ENCODE data around the gene BBS1.
"Not testable (repeated sequence)": the region's sequence is repeated elsewhere in the genome, so short reads cannot be mapped to it uniquely, and the experiment has no call there.

Gene BBS1

GRCh38 chr11:66510271-66510989 lies at the start of gene BBS1:
Gene BBS1 (plus strand): TSS chr11:66510635. CDS start chr11:66510660, 25 bp downstream.
- peak; percentile 69 to 77 for DNase-seq (ENCODE audit: low read depth in 2 of 2)

DNA sequence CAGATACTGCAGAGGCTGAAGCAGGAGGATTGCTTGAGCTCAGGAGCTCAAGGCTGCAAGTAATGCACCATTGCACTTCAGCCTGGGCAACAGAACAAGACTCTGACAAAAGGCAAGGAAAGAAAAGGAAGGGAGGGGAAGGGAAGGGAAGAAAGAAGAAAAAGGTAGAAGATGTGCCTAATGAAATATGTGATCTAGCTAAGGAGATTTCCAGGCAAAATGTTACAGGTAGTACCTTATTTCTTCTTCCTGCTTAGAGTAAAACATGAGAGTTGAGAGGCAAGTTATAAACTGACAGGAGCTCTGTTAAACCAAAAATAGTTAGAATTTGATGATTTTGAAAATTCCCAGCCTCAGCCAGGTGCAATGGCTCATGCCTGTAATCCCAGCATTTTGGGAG lies 48.4 kb upstream of the BBS1 start:
- DNase-seq (ENCODE audit: low read depth in 2 of 2) = no peak

GRCh38 chr11:66462911-66463310 lies 47.5 kb upstream of the BBS1 start:
- no peak for DNase-seq (ENCODE audit: low read depth in 2 of 2)

GRCh38 chr11:66464116-66464515 lies 46.3 kb upstream of the BBS1 start:
- DNase-seq (ENCODE audit: low read depth in 2 of 2) = not testable (repeated sequence)

- DNase-seq (ENCODE audit: low read depth in 2 of 2) = no peak
These were observed 45.5 kb upstream of the BBS1 start for GRCh38 chr11:66464916-66465315.

DNA sequence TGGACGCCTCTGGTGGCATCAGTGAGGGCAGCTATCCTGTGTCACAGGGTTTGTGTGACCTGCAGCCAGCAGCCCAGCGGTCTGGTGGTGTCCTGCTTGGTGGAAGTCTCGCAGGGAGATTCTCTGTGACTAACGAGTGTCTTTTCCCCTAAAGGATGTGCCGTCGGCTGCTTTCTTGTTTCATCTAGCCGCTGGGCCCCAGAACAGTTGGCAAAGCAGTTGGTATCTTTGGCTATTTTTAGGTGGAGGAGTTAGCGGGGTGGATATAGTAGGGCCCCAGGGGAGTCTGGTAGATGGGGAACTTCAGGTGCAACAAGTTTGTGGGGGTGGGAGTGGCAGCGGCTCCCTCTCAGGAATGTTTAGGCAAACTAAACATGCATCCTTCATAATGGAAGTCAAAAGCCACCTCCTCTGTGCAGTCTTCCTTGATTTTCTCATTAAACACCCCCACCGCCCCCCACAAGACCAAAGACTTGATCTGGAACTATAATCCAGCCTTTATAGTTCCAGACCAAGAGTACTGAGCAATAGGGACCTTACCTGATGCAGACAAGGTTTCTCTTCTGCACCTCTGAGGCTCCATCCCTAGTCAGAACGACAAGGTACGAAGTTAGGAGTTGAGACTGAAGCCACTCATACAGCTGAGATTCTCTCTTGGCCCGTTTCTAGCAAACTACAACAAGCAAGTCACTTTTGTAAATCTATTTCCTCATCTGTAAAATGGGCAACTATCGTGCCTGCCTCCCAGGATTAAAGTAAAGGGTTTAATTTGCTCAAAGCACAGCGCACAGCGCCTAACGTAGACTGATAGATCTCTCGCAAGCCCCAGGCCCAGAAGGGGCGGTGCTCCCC lies 44.8 kb upstream of the BBS1 start:
- no peak for DNase-seq (ENCODE audit: low read depth in 2 of 2)

DNA sequence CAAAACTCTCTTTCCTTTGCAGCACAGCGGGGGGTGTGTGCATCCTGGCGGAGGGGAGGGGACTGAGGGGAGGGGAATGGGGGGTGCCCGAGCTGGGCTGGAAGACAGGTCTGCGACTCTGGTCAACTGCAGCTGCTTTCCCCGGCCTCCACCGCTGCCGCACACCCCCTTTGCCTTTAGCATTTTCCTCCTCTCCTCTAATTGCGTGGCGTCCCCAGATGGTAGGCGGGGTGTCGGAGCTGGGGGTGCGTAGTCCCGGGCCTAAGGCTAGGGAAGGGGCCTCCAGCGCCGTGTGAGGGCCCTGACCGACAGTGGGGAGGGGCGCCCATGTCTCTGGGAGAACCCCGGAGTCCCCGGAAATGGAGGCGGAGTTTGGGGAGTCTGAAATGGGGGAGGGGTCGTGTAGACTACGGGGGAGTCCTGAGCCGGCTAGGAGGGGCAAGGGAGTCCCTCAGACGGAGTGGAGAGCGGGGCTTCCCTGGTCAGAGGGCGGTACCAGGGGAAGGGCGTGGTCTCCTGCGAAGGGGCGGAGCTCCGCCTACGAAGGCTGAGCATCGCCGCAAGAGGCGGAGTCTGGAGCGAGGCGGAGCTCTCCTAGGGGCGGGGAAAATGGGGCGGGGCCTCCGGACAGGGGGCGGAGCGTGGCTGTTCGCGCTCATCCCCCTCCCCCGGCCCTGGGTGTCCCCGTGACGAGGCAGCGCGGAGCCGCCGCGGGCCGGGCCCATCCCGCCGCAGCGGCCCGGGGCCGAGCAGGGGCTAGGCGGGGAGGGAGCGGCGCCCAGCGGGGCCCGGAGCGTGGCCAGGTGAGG lies 44.0 kb upstream of the BBS1 start, which contains the start of gene PELI3:
PELI3 (plus strand) TSS at position 681 of the 809 bp plus-strand sequence. CDS start 1,224 bp downstream, outside the sequence.
- peak; percentile 86 to 94 for DNase-seq (ENCODE audit: low read depth in 2 of 2)

GRCh38 chr11:66467034-66467659 lies 43.3 kb upstream of the BBS1 start:
- DNase-seq (ENCODE audit: low read depth in 2 of 2) = peak in 1 of 2 donors; percentile 26

DNA sequence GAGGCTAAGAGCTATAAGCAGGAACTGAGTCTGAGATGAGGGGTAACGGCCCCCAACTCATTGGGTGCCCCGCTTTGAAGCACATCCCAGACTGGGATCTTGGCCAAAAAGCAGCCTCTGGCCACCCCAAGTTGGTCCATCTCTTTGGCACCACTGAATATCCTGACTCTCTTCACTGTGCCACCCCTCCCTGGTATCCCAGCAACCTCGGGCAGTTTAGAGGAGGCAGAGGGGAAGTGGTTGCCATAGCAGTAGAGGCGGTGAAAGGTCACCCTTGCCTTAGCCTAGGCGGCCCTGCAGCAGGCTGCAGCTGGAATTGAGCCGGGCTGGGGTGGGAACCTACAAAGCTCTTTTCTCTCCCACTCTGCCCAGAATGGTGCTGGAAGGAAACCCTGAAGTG lies 42.7 kb upstream of the BBS1 start:
- peak in 1 of 2 donors; percentile 18 for DNase-seq (ENCODE audit: low read depth in 2 of 2)

DNA sequence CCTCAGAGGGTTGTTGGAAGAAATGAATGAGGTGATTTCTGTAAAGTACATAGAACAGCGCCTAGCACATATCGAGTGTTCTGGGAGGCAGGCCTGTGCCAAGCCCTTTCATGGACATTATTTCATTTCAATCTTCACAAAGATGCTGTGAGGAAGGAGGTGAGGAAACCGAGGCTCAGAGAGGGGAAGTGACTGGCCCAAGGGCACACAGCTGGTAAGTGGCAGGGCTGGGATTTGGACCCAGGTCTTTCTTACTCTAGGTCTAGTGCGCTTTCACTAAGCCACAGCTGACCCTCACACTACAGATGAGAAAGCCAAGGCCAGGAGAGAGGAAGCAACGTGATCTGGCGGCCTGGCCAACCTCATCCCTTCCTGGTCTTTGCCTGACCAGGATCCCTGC lies 41.7 kb upstream of the BBS1 start:
- no peak for DNase-seq (ENCODE audit: low read depth in 2 of 2)

GRCh38 chr11:66469441-66469840 lies 41.0 kb upstream of the BBS1 start:
- DNase-seq (ENCODE audit: low read depth in 2 of 2) = no peak

DNA sequence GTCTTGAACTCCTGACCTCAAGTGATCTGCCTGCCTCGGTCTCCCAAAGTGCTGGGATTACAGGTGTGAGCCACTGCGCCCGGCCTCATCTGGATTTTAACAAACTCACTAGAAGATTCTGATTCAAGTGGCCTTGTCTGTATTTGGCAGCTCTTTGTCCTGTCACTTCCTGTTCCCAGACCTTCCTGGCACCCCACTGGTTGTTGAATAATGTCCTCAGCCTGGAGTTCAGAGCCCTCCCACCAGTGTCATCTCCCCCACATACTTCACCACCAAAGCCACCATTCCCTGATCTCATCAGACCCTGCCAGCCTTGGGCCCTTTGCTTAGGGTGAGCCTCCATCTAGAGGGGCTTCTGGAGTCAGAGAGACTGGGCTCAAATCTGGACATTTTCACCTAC lies 40.4 kb upstream of the BBS1 start:
- no peak for DNase-seq (ENCODE audit: low read depth in 2 of 2)

DNA sequence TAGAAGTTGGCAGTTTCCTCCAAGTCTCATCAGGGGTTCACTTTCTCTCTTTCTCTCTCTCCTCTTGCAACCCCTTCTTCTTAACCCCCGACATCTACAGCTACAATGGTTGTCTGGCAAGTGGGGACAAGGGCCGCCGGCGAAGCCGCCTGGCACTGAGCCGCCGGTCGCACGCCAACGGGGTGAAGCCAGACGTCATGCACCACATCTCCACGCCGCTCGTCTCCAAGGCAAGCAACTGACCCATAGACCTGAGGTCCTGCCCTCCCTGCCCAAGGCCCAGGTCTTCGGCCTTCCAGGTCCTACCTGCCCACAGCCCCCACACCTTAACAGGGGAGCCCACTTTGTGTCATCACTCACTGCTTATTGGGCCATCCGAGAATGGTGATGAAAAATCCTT lies 39.3 kb upstream of the BBS1 start:
- no peak for DNase-seq (ENCODE audit: low read depth in 2 of 2)

DNA sequence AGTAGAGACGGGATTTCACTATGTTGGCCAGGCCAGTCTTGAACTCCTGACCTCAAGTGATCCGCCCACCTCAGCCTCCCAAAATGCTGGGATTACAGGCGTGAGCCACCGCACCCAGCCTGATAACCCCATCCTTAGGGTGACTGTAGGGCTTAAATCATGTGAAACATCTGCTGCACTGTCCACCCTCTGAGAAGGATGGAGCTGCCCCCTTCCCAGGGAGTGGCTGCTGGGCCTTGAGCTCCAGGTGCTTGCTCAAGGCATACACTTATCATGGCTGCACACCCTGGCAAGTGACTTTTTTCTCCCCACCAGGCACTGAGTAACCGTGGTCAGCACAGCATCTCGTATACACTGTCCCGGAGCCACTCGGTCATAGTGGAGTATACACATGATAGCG lies 38.4 kb upstream of the BBS1 start:
- DNase-seq (ENCODE audit: low read depth in 2 of 2) = no peak

- no peak for DNase-seq (ENCODE audit: low read depth in 2 of 2)
These were observed 37.3 kb upstream of the BBS1 start for GRCh38 chr11:66473167-66473566.

GRCh38 chr11:66473608-66474515 lies 36.6 kb upstream of the BBS1 start:
- DNase-seq (ENCODE audit: low read depth in 2 of 2) = no peak

DNA sequence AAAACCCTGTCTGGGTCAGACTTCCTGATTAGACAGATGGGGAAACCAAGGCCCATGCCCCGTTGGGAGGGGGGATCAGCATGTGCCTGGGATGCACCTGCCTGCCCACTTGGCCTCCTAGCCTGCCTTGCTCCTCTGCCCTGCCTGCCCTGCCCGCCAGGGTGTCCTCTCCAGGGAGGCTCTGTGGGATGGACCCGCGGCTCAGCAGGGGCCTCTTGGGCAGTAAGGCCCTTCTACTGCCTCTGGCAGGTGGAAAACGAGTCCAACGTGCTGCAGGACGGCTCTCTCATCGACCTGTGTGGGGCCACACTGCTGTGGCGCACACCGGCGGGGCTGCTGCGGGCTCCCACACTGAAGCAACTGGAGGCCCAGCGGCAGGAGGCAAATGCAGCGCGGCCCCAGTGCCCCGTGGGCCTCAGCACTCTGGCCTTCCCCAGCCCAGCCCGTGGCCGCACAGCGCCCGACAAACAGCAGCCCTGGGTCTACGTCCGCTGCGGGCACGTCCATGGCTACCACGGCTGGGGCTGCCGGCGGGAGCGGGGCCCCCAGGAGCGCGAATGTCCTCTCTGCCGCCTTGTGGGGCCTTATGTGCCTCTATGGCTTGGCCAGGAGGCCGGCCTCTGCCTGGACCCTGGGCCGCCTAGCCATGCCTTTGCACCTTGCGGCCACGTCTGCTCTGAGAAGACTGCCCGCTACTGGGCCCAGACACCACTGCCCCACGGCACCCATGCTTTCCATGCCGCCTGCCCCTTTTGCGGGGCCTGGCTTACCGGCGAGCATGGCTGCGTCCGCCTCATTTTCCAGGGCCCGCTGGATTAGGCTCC lies 34.9 kb upstream of the BBS1 start:
- no peak for DNase-seq (ENCODE audit: low read depth in 2 of 2)

- no peak for DNase-seq (ENCODE audit: low read depth in 2 of 2)
These were observed 34.1 kb upstream of the BBS1 start for GRCh38 chr11:66476173-66476840.

GRCh38 chr11:66476841-66477251 lies 33.6 kb upstream of the BBS1 start:
- no peak for DNase-seq (ENCODE audit: low read depth in 2 of 2)
